Mucosa of descending colon (tissue), 3 donors: ENCODE measurements around the gene TMEM107. TPM values are rescaled to one million over a fixed set of nuclear protein-coding genes. Genes with fewer than 3 reads are reported as not detected.

ENCODE experiments used
- ATAC-seq: fragments of 200-7000 bp; cut with Tn5 transposase; one replicate; pipeline ENCODE4 v1.9.1; 2020; ENCODE audit warnings: mild to moderate bottlenecking, moderate library complexity
- DNase-seq, 3 donors: peaks; one replicate each; pipeline ENCODE4 v3.0.0-alpha.2; 2020
- H3K36me3 ChIP-seq: fragments of 200-600 bp; one replicate; pipeline ENCODE4 v1.8.0; 2021; ENCODE audit warnings: low read depth, mild to moderate bottlenecking
- H3K4me1 ChIP-seq: fragments of 200-600 bp; one replicate; pipeline ENCODE4 v1.8.0; 2021; ENCODE audit warnings: low read depth, mild to moderate bottlenecking
- H3K4me3 ChIP-seq: fragments of 200-600 bp; one replicate; pipeline ENCODE4 v1.8.0; 2021; ENCODE audit warnings: mild to moderate bottlenecking
- H3K9me3 ChIP-seq: fragments of 200-600 bp; one replicate; pipeline ENCODE4 v1.8.0; 2021; ENCODE audit warnings: mild to moderate bottlenecking
- intact Hi-C, 2 donors: fragments of 100-400 bp; cut with DNase I in 1 of 2; cut with micrococcal nuclease in 1 of 2; formaldehyde crosslinking; loops; one replicate each; pipeline versions ENCODE4 v1.11.0 to v1.11.1; 2022; cut with DNase I, micrococcal nuclease
- total RNA-seq, 3 donors: library from RNA; stranded (reverse); fragmentation: NEBNext Ultra II Directional in 2 of 3; extraction: Animal tissue kit (Norgen Biotek cat#: 25700) in 2 of 3; gene quantifications; one replicate each; pipeline versions ENCODE4 v1.2.1 to v1.2.4, GENCODE V29; 2021 to 2023
- TF ChIP-seq, protein P1 (sequence below): fragments of 200-600 bp; IDR thresholded peaks from one replicate; pipeline ENCODE4 v1.8.0; 2022; ENCODE audit warnings: antibody characterized with exemption, mild to moderate bottlenecking
- donor health status: DM: no; HTN: no; CAD: no; lungs with moderate emphysema.
- donor health status: DM: no; HTN: no; CAD: no.
- donor health status: DM: no; HTN: yes; CAD: no.

TMEM107 gene
- total RNA-seq, 3 donors from 2014 or later: 8.0 to 19.1 (median 9.6) TPM

DNA sequence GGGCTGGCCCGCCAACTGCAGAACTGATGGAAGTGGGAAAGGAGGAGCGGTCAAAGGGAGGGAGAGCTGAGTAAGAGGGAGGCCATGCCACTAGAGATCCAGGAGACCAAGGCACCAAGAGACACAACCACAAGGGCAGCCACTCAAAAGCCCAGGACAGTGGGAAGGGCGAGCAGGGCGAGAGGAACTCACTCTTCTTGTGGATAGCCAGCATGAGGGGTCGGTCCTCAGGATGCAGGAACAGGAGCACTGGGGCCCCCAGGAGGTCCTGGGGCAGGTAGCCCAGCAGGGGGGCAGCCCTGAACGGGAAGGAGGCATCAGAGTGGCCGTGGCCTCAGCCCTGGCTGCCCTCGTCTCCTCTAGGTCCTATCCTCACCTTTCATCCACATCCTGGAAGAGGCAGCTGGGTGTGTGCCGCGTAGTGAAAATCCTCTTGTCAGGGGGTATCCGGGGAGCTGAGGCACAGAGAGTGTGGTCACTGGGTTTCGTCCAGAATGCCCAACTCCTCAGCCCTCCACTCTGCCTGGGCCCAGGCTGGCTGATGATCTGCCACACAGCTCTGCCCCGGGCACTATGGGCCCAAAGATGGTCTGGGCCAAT is 28.3 kb downstream of the TMEM107 start:
- TF ChIP-seq, protein P1, sequence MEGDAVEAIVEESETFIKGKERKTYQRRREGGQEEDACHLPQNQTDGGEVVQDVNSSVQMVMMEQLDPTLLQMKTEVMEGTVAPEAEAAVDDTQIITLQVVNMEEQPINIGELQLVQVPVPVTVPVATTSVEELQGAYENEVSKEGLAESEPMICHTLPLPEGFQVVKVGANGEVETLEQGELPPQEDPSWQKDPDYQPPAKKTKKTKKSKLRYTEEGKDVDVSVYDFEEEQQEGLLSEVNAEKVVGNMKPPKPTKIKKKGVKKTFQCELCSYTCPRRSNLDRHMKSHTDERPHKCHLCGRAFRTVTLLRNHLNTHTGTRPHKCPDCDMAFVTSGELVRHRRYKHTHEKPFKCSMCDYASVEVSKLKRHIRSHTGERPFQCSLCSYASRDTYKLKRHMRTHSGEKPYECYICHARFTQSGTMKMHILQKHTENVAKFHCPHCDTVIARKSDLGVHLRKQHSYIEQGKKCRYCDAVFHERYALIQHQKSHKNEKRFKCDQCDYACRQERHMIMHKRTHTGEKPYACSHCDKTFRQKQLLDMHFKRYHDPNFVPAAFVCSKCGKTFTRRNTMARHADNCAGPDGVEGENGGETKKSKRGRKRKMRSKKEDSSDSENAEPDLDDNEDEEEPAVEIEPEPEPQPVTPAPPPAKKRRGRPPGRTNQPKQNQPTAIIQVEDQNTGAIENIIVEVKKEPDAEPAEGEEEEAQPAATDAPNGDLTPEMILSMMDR: no peak
- no peak overlapping the region for H3K4me3 ChIP-seq
- H3K4me1 ChIP-seq: peaks cover 17% of the 10 kb centered on the region
- H3K9me3 ChIP-seq: no peaks in the 10 kb centered on the region
- ATAC-seq (no peak), DNase-seq (peak in 1 of 3 donors; percentile 40)
- peaks cover 32% of the 10 kb centered on the region for H3K36me3 ChIP-seq
- intact Hi-C loops: no loop called here

DNA sequence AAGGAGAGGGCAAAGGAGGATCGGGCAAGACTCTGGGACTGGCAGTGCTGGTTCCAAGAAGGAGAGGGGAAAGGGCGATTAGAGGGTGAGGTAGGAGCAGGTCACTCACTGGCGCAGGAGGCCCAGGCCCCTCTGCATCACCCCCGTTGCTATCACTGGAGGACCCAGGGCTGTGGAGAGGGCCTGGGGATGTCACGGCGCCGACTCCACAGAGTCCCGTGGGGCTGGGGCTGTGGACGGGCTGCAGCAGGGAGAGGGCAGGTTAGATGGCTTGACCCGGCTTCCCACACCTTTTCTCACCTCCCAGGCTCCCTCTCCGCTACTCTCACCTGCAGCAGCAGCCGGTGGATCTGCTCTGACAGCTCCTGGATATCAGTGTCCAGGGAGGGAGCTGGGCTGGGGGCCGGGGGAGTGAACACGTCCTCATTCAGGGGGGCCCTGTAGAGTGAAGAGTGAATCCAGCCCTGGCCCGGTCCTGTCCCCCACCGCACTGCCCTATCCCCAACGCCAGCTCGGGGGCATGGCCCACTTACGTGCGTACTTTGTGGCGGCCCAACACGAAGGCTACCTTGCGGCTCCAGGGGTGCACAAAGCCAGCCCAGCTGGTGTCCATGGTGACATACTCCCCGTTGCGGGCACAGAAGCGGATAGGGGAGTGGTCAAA is 28.9 kb downstream of the TMEM107 start:
- DNase-seq (peak in 1 of 3 donors; percentile 59), ATAC-seq (no peak)
- H3K36me3 ChIP-seq: peaks cover 32% of the 10 kb centered on the region
- H3K4me3 ChIP-seq: no peak overlapping the region
- TF ChIP-seq, protein P1: no peak
- H3K9me3 ChIP-seq: no peaks in the 10 kb centered on the region
- intact Hi-C loops: no loop called here
- H3K4me1 ChIP-seq: peaks cover 11% of the 10 kb centered on the region

DNA sequence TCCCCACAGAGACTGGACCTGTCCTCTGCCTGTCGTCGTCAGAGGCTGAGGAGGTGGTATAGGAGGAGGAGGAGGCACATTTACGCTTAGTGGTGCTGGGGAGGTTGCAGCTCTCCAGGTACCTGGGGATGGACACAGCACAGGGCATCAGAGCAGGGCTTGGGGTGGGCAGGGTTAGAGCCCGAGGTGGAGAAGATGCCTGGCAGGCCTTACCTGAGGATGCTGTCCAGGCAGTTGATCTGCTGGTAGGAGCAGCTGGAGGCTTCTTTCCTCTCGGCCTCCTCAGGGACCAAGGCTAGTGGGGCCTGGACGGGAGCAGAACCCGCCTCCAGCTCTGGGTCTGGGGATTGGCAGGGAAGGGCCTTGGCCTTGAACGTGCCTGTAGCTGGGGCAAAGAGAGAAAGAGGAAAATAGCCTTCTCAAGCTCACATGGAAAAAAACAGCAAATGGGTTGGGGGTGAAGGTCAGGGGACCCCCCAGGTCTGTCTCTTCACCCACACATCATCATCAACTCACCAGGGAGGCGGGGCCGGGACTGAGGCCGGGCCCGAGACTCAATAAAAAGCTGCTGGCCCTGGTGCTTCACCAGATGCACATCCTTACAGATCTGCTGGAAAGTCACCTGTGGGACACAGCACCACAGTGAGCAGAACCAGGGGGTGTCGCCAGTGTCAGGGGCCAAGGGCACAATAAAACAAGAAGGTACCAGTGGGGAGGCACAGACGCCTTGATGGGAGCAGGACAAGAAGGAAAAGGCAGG is 29.6 kb downstream of the TMEM107 start:
- intact Hi-C loops: no loop called here
- Histone ChIP-seq H3K9me3 (no peaks in the 10 kb centered on the region), H3K4me1 (peaks cover 10% of the 10 kb centered on the region), H3K4me3 (no peak overlapping the region), H3K36me3 (peaks cover 34% of the 10 kb centered on the region)
- TF ChIP-seq, protein P1: no peak
- peak in 1 of 3 donors; percentile 39 for DNase-seq
- ATAC-seq: no peak

DNA sequence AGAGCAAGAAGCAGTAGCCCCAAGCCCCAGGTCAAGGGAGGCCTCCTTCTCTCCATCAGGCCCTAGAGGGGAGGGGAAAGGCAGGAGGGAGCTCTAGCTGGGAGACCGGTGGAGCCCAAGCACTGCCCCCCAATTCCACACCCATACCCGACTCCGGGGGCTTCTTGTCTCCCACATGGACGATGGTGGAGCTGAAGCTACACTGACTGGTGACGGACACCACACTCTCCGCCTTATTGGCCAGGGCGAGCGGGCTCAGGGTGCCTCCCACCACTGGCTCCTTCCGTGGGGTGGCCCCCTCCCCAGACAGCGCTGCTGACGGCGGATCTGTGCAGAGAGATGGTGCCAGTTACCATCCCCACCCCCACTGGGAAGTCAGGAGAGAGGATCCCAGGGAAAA is 30.4 kb downstream of the TMEM107 start:
- TF ChIP-seq, protein P1: no peak
- H3K9me3 ChIP-seq: no peaks in the 10 kb centered on the region
- H3K4me1 ChIP-seq: peaks cover 8% of the 10 kb centered on the region
- H3K4me3 ChIP-seq: no peak overlapping the region
- peaks cover 35% of the 10 kb centered on the region for H3K36me3 ChIP-seq
- ATAC-seq (no peak), DNase-seq (peak in 1 of 3 donors; percentile 39)
- intact Hi-C loops: no loop called here

DNA sequence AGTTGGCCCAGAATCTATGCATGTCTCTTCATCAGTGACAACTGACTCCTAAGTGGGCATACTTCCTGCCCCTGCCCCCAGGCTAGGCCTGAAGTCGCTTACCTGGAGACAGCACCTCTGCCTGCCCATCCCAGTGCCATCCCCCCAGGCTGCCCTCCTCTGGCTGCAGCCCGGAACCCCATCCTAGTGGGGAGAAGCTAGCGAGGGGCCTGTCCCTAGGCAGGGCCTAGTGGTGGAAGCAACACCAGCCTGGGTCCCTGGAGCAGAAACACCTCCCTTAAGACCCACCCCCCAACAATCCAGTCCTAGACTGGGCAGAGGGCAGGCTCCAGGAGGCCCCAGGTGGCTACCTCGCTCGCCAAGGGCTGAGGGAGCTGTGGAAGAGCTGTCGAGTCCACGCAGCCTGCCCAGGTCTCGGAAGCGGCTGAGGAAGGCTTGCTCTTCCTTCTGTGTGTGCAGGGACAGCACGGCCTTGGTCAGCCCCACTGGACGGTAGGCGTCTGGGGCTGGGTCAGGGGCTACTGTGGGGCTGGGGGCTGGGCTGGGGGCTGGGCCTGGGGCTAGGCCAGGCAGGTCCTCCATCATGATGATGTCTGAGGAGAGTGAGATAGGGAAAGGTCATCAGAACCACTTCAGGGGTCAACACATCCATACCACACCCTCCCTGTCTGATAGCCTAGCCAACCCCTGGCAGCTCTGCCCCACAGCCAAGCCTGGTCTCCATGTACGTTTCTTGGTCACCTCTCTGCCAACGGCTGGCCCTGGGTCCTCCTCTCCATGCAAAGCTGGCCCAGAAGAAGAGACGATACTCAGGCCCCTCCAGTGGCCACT is 31.6 kb downstream of the TMEM107 start:
- DNase-seq (peak in 1 of 3 donors; percentile 27), ATAC-seq (no peak)
- Histone ChIP-seq H3K9me3 (no peaks in the 10 kb centered on the region), H3K4me1 (peaks cover 1% of the 10 kb centered on the region), H3K4me3 (no peak overlapping the region), H3K36me3 (peaks cover 35% of the 10 kb centered on the region)
- intact Hi-C loops: no loop called here
- TF ChIP-seq, protein P1: no peak
